Vagina (tissue), 2 donors: ENCODE measurements around the gene CEBPE. TPM values are rescaled to one million over a fixed set of nuclear protein-coding genes. Genes with fewer than 3 reads are reported as not detected.

Experiments used
- DNase-seq, 2 donors: peaks; one replicate each; pipeline ENCODE4 v3.0.0-alpha.2; 2017; ENCODE audit errors: extremely low spot score in 2 of 2
- H3K27ac ChIP-seq: fragments of 200-600 bp; sonication (generic); one replicate; pipeline ENCODE4 v1.5.1; 2019
- H3K27me3 ChIP-seq: fragments of 200-600 bp; sonication (generic); one replicate; pipeline ENCODE4 v1.5.1; 2019
- H3K36me3 ChIP-seq, 2 donors: fragments of 200-600 bp; sonication (generic); one replicate each; pipeline ENCODE4 v1.5.1; 2017 to 2019
- H3K4me1 ChIP-seq: fragments of 200-600 bp; sonication (generic); one replicate; pipeline ENCODE4 v1.5.1; 2019
- H3K4me3 ChIP-seq, 2 donors: fragments of 200-600 bp; sonication (generic); 1 replicate in 1 of 2; 2 replicates in 1 of 2; pipeline ENCODE4 v1.5.1; 2016 to 2019
- H3K9me3 ChIP-seq: fragments of 200-600 bp; sonication (generic); one replicate; pipeline ENCODE4 v1.5.1; 2019
- POLR2A ChIP-seq, 2 donors: fragments of 450-650 bp; IDR thresholded peaks; one replicate each; pipeline ENCODE4 v1.6.1; 2017; ENCODE audit warnings: antibody characterized with exemption in 2 of 2, mild to moderate bottlenecking in 2 of 2, moderate library complexity in 2 of 2
- POLR2AphosphoS5 ChIP-seq, 2 donors: sonication (generic); formaldehyde crosslinking; IDR thresholded peaks; one replicate each; pipeline ENCODE4 v1.9.0; 2017; ENCODE audit warnings: antibody characterized with exemption in 2 of 2, mild to moderate bottlenecking in 2 of 2, low read depth in 1 of 2; ENCODE audit not compliant: insufficient read depth in 1 of 2
- intact Hi-C: fragments of 100-400 bp; cut with DNase I; formaldehyde crosslinking; loops from one replicate; pipeline ENCODE4 v1.15.1; 2023
- total RNA-seq: library from RNA; depleted of rRNA; stranded (reverse); fragments of >200 nt; gene quantifications from one replicate; pipeline ENCODE4 v1.2.3, GENCODE V29; 2016
- TF ChIP-seq, protein P1 (sequence below), 3 experiments: fragments of 450-650 bp in 2 of 3; fragments of 200-600 bp in 1 of 3; sonication (generic) in 1 of 3; IDR thresholded peaks; one replicate each; pipeline ENCODE4 v1.5.1; 2017 to 2019; ENCODE audit warnings: antibody characterized with exemption in 3 of 3, mild to moderate bottlenecking in 2 of 3, moderate library complexity in 2 of 3

CEBPE gene
- total RNA-seq, 1 donor from 2014 or later, result not detected

- Histone ChIP-seq H3K9me3 (no peaks in the 10 kb centered on the region), H3K4me3 (no peak overlapping the region), H3K27me3 (no peaks in the 10 kb centered on the region), H3K36me3 (peaks cover 3 to 91% of the 10 kb centered on the region in 2 donors), H3K27ac (peak overlapping the region; percentile 72), H3K4me1 (peaks cover 31% of the 10 kb centered on the region)
- TF ChIP-seq POLR2AphosphoS5 (IDR thresholded peaks at IDR 0.05; ENCODE audit: insufficient read depth in 1 of 2, low read depth in 1 of 2), result peak; percentile 39 to 88
- TF ChIP-seq, protein P1, sequence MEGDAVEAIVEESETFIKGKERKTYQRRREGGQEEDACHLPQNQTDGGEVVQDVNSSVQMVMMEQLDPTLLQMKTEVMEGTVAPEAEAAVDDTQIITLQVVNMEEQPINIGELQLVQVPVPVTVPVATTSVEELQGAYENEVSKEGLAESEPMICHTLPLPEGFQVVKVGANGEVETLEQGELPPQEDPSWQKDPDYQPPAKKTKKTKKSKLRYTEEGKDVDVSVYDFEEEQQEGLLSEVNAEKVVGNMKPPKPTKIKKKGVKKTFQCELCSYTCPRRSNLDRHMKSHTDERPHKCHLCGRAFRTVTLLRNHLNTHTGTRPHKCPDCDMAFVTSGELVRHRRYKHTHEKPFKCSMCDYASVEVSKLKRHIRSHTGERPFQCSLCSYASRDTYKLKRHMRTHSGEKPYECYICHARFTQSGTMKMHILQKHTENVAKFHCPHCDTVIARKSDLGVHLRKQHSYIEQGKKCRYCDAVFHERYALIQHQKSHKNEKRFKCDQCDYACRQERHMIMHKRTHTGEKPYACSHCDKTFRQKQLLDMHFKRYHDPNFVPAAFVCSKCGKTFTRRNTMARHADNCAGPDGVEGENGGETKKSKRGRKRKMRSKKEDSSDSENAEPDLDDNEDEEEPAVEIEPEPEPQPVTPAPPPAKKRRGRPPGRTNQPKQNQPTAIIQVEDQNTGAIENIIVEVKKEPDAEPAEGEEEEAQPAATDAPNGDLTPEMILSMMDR (IDR thresholded peaks at IDR 0.05), result no peak
- DNase-seq, result peak; percentile 94 to 96
- intact Hi-C loops, result no loop called here
Observed at GRCh38 chr14:23078692-23079116, 40.4 kb downstream of the CEBPE start.

GRCh38 chr14:23077962-23078361 is 41.1 kb downstream of the CEBPE start:
- Histone ChIP-seq H3K4me3 (no peak overlapping the region), H3K4me1 (peaks cover 36% of the 10 kb centered on the region), H3K9me3 (no peaks in the 10 kb centered on the region), H3K36me3 (peaks cover 3 to 90% of the 10 kb centered on the region in 2 donors), H3K27me3 (no peaks in the 10 kb centered on the region), H3K27ac (peak overlapping the region; percentile 72)
- no peak for TF ChIP-seq POLR2A (IDR thresholded peaks at IDR 0.05)
- TF ChIP-seq, protein P1 (IDR thresholded peaks at IDR 0.05), result no peak
- no peak for TF ChIP-seq POLR2AphosphoS5 (IDR thresholded peaks at IDR 0.05; ENCODE audit: insufficient read depth in 1 of 2, low read depth in 1 of 2)
- DNase-seq, result peak; percentile 16 to 78
- intact Hi-C loops, result no loop called here

- intact Hi-C loops, result no loop called here
- peaks cover 3 to 92% of the 10 kb centered on the region in 2 donors for H3K36me3 ChIP-seq
- no peak overlapping the region for H3K4me3 ChIP-seq
- peaks cover 47% of the 10 kb centered on the region for H3K4me1 ChIP-seq
- H3K27me3 ChIP-seq, result no peaks in the 10 kb centered on the region
- H3K27ac ChIP-seq, result peak overlapping the region; percentile 72
- peak in 1 of 2 donors; percentile 16 for DNase-seq
- TF ChIP-seq, protein P1 (IDR thresholded peaks at IDR 0.05), result peak in 1 of 3 experiments; percentile 33
- TF ChIP-seq POLR2AphosphoS5 (IDR thresholded peaks at IDR 0.05; ENCODE audit: insufficient read depth in 1 of 2, low read depth in 1 of 2), result no peak
- H3K9me3 ChIP-seq, result no peaks in the 10 kb centered on the region
Observed at GRCh38 chr14:23076785-23077408, 42.2 kb downstream of the CEBPE start.

GRCh38 chr14:23074906-23075305 is 44.1 kb downstream of the CEBPE start:
- Histone ChIP-seq H3K27me3 (no peaks in the 10 kb centered on the region), H3K4me1 (peaks cover 65% of the 10 kb centered on the region), H3K9me3 (no peaks in the 10 kb centered on the region), H3K4me3 (no peak overlapping the region), H3K27ac (no peak overlapping the region), H3K36me3 (peaks cover 3 to 72% of the 10 kb centered on the region in 2 donors)
- intact Hi-C loops, result no loop called here
- TF ChIP-seq POLR2A (IDR thresholded peaks at IDR 0.05) (no peak), POLR2AphosphoS5 (IDR thresholded peaks at IDR 0.05; ENCODE audit: insufficient read depth in 1 of 2, low read depth in 1 of 2) (no peak)
- TF ChIP-seq, protein P1 (IDR thresholded peaks at IDR 0.05), result no peak
- DNase-seq, result no peak

GRCh38 chr14:23071921-23072539 is 47.0 kb downstream of the CEBPE start:
- Histone ChIP-seq H3K27me3 (no peaks in the 10 kb centered on the region), H3K4me1 (peaks cover 64% of the 10 kb centered on the region), H3K4me3 (peak overlapping the region; percentile 48 to 55), H3K36me3 (peaks cover 3 to 60% of the 10 kb centered on the region in 2 donors), H3K27ac (peak overlapping the region; percentile 90), H3K9me3 (no peaks in the 10 kb centered on the region)
- peak in 1 of 2 donors; percentile 34 for DNase-seq
- TF ChIP-seq POLR2AphosphoS5 (IDR thresholded peaks at IDR 0.05; ENCODE audit: insufficient read depth in 1 of 2, low read depth in 1 of 2) (no peak), POLR2A (IDR thresholded peaks at IDR 0.05) (no peak)
- TF ChIP-seq, protein P1 (IDR thresholded peaks at IDR 0.05), result no peak
- intact Hi-C loops, result no loop called here
